ENCODE results near the gene CXCL17. TPM values are rescaled to one million over a fixed set of nuclear protein-coding genes. Genes with fewer than 3 reads are reported as not detected.
"Not testable (repeated sequence)": the region's sequence is repeated elsewhere in the genome, so short reads cannot be mapped to it uniquely, and the experiment has no call there.

CXCL17 gene
- total RNA-seq, 1 donor from 2014 or later: 2.2 TPM

DNA sequence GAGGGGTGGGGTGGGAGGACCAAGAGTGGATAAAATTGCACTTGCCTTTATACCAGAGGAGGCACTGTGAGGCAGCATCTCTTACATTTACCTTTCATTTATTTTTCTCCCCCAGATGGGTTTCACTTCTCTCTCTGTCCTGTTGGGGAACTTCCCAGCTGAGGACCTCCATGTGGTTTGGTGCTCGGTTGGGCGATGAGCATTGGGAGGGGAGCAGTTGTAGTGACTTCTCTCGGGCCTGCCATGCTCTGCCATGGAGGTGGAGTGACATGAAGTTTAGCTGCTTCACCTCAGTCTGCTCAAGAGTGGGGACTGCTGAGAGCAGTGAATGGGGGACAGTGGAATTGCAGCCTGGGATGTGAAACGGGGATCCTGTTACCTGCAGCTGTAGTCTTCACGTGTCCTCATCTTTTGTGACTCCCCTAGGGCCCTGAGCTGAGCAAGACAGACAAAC, 23.1 kb upstream of the CXCL17 start:
- DNase-seq: no peak

DNA sequence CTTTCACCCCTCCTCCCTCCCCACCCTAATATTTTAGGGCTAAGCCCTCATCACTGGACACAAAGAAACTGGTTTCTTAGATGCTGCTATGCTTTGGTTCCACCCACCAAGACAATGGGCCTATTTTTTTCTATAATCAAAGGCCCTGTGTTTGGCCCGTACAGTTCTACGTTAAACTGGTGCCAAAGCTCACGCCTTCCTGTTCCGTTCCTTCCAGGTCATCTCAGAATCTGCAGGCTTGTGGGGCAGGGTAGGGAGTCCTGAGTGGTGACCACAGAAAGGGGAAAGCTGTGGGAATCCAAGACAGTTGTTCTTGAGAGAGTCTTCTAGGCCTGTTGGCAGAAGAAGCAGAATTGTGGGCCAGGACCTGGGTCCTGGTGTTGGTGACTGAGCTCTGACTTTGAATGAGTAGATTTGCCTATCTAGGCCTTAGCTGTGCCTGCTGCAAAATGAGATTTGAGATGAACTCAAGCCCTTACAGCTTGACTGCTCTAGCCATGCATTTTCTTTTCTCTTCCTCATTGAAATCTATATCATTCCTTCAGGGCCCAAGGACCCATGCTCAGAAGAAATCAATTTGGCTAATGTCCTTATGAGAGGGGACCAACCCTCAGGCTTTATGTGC, 19.1 kb upstream of the CXCL17 start:
- DNase-seq: no peak

DNA sequence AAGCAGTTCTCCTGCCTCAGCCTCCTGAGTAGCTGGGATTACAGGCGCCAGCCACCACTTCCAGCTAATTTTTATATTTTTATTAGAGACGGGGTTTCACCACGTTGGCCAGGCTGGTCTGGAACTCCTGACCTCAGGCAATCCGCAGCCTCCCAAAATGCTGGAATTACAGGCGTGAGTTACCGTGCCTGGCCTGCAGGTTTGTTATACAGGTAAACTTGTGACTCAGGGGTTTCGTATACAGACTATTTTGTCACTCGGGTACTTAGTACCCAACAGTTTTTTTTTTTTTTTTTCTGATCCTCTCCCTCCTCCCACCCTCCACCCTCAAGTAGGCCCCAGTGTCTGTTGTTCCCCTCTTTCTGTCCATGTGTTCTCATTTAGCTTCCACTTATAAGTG, 18.5 kb upstream of the CXCL17 start:
- not testable (repeated sequence) for DNase-seq

DNA sequence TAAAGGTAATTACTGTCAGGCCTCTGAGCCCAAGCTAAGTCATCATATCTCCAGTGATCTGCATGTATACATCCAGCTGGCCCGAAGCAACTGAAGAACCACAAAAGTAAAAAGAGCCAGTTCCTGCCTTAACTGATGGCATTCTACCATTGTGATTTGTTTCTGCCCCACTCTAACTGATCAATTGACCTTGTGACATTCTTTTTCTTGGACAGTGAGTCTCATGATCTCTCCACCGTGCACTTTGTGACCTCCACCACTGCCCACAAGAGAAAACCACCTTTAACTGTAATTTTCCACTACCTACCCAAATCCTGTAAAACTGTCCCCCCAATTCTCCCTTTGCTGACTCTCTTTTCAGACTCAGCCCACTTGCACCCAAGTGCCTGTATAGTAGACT, 17.2 kb upstream of the CXCL17 start:
- no peak for DNase-seq

DNA sequence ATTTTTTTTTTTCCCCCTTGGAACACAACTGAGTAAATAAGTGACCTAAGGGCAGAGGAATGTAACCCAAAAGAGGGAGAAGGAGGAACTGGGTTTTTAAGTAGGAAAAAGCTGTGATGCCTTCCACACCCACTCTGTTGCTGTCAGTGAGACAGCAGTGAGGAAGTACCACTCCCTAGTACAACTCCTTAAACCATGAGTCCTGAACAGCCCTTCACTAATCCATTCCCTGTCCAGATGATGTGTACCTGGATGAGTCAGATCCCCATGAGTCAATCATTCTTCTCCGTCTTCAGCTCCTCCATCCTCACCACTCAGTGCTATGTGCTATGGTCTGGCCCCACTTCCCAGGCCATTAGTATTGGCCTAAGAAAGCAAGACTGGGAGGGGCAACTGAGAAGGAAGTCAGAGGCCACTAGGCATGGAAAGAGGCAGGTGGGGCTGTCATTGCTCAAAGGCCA, 12.9 kb upstream of the CXCL17 start:
- no peak for DNase-seq

DNA sequence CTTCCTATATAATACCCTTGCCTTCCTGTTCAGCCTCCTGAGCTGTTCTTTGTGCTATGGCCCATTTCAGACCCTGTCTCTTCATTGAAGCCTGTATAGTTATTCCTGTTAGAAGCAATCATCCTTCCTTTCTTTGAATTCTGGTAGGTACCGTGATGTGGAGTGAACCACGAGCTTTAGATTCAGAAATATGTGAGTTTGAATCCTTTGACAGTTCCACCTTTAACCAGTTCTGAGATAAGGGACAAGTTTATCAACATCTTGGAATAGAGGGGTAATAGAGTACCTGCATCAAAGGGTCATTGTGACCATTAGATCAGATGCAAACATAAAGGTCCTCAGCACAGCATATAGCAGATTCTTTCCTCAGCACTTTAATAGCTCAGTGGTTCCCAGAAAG, 12.3 kb upstream of the CXCL17 start:
- no peak for DNase-seq

DNA sequence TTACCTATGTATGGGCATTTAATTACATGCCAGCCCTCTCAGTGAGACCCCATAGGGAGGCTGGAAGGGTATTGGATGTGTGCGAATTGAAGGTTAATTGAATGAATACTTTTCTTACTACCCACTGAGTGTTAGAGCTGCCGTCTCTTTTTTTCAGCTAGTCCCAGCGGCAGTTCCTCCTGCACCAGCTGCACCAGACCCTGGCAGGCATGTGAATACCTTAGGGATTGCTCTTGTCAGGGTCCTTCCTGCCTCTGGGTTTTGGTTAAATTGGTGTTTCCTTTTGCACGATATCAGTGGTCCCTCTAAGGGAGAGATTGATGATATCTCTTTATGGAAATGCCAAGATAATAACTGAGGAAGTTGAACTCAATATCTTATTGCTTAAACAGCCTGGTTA, 9.8 kb upstream of the CXCL17 start:
- no peak for DNase-seq

DNA sequence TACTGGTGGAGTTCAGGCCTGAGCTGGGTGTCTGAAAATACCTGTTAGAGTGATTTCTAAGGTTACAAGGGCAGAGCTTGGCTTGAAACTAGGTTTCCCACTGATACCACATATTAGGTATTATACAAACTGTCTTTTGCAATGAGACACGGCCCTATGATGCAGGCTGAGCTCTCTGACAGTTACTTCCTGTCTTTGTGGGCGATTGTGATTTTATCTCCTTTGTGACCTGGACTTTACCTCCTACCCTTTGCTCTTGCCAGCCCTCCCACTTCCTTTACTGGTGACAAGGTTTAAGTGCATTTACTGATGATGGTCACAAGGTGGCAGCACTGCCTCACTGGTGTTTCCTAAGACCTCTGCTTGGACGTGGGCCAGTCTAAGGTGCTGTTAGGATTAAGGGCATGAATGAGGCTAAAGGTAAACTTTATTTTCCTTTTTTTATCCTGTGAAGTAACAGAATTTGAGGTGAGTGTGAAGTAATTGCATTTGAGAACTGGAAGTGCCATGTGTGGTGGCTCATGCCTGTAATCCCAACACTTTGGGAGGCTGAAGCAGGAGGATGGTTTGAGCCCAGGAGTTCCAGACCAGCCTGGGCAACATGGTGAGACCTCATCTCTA, 7.7 kb upstream of the CXCL17 start:
- DNase-seq: peak; percentile 87

DNA sequence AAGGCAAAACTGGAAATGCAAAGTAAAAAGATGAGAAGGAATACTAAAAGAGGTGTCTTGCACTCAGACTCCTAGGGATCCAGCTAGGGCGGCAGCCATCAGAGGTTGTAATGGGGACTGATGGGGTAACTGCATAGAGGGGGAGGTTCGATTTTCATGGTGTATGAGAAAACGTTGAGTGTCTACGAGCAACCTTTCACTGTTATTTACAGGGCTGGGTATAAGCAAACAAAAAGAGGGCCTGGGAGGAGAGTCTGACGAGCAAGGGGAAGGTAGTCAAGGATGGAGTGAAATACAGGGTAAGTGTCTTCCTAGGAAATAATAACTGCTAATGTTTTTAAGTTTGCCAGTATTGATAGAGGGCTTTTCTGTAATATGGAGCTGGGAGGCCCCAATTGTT, 5.6 kb upstream of the CXCL17 start:
- not testable (repeated sequence) for DNase-seq

DNA sequence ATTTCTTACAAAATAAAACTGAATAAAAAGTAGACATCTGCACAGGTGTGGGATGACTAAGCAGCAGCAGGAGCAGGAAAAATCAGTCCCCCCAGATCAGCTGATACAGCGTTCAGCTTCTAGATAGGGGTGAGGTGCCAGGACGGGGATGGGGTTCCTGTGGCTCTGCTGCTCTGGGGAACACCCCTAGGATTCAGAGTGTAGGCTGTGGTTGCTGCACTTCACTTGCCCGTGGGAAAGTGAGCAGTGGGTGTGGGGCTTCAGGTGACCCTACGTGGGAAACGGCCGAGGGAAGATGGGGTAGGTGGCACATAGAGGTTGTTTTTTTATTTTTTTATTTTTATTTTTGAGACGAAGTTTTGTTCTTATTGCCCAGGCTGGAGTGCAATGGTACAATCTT, 3.2 kb upstream of the CXCL17 start:
- DNase-seq: no peak

DNA sequence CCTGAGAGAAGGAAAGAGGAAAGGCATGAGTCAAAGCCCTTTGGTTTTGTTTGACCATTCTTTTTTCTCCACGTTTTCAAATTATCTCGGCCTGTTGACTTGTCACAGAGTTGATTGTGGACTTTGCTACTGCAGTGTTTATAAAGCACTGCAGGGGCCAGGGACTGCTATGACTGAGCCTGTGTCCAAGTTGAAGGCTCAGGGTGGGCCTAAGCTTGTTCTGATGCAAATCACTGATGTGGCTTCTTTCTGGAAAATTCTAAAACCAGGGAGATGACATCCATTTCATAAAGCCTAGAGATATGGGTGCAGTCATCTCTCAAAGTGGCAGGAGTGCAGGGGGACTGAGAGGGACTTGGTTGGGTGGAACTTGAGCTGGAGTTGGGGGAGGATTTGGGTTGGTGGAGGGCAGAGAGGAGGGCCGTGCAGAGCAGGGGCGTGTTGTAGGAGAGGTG, 1.2 kb upstream of the CXCL17 start:
- no peak for DNase-seq

DNA sequence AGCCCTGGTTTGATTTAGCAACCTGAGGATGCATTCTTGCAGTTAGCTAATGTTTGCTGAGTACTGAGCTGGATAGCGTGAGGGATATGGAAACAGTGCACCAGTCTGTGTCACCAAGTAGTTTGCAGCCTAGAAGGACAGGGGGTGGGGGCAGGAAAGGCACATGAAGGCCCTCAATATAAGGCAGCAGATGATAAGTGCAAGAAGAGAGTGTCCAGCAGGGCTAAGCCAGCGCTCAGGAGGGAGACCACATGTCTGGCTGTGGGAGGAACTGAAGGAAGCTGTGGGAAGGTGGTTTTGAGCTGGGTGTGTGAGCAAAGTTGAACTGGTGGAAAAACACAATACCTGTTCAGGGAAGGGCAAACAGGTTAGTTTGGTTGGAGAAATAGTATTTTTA, 1.7 kb downstream of the CXCL17 start:
- peak; percentile 46 for DNase-seq

DNA sequence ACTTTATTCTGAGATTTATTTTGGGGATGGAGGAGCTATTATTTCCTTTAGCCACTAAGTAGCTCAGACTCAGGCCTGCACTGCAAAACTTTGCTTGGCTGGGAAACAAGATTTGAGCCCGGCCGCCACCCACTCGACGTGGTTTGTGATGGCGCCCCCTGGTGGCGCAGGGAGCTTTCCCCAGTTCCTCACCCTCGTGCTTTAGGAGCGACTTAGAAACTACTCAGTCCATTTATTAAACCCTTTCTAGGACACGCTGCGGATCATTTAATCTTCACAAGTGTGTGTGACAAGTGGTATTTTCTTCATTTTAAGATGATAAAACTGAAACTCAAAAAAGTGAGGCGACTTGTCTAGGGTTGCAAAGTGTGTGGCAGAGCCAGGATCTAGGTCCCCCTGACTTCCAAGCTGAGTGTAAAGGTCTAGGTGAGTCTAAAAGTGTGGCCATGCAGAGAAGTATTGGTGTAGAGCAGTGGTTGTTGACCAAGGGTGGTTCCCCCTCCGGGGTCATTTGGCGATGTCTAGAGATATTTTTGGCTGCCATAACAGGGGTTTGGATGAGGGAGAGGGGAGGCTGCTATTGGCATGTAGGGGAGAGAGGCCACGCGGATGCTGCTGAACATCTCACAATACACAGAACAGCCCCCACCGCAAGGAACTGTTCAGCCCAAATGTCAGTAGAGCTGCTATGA, 2.2 kb downstream of the CXCL17 start:
- DNase-seq: peak; percentile 71

DNA sequence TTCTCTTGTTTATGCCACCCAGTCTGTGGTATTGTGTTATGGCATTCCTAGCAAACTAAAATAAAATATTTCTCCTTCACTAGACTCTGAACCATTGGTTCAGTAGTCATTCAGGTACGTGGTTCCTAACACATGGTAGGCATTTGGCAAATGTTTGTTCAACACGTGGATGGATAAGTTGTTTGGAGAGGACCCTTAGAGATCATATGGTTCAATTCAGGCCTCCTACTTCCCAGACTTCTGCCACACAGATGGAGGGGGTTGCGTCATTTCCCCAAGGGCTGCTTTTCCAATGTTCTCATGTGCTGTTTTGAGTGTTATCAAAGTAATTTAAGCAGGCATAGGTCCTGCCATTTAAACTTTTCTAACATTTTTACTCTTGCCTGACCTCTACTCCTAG, 6.7 kb downstream of the CXCL17 start:
- no peak for DNase-seq

DNA sequence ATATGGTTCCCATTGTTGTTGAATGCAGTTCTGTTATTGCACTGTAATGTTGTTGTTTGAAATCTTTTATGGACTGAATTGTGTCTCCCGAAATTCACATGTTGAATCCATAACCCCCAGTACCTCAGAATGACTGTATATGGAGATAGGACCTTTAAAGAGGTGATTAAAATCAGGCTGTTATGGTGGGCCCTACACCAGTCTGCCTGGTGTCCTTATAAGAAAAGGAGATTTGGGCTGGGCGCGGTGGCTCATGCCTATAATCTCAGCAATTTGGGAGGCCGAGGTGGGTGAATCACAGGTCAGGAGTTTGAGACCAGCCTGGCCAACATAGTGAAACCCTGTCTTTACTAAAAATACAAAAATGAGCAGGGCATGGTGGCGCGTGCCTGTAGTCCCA, 7.4 kb downstream of the CXCL17 start:
- no peak for DNase-seq

DNA sequence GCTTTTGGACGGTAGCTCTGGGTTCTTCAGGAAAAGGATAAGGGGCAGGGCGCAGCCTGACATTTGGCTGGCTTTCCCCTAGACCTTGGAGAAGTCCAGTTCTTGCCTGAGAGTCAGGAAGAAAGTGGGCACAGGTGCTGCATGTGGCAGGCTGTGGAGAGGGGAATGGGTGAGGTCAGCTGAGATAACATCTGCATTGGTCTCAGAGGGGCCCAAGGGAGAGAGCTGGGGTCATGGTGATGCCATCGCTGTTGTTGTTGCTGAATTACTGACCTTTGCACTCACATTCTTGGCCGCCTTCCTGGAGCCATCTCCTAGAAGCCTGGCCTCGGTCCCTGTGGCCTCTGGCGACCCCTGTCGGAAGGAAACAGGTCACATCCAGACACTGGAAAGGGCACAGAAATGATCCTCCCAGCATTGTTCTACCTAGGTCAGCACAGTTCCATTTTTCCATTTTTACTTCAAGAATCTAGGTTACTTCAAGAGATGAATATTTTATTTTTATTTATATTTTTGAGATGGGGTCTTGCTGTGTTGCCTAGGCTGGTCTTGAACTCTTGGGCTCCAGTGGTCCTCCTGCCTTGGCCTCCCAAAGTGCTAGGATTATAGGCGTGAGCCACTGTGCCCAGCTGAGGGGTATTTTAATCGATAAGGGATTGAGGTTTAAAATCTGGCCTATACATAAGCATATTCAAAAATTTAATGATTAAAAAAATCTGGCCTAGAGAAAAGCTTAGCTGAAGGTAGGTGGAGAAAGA, 9.1 kb downstream of the CXCL17 start:
- peak; percentile 72 for DNase-seq

DNA sequence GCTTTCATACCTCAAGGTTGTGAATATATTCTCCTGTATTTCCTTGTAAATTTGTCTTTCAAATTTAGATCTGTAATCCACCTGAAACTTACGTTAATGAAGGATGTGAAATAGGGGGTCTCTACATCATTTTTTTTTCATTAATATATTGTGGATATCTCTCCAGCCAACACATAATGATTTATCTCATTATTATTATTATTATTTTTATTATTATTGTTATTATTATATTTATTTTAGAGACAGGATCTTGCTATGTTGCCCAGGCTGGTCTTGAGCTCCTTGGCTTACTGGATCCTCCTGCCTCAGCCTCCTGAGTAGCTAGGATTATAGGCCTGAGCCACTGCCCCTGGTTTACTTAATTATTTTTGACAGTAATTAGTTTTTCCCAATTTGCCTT, 11.3 kb downstream of the CXCL17 start:
- no peak for DNase-seq

DNA sequence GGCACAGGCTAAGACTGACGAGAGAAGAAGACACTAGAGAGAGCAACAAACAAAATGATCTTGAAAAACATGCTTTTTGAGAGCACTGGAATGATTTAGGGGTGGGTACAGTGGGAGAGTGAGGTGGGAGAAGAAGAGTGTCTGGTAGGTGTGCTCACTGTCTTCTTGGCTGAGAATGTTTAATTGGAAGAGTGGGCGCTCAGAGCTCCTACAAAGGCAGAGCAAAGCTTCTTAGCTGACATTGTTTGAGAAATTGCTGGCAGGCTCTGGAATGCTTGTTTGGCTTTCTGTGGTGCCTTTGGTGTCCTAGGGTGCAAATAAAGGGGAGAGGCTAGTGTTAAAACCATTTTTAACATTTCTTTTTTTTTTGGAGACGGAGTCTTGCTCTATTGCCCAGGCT, 14.1 kb downstream of the CXCL17 start:
- DNase-seq: no peak

DNA sequence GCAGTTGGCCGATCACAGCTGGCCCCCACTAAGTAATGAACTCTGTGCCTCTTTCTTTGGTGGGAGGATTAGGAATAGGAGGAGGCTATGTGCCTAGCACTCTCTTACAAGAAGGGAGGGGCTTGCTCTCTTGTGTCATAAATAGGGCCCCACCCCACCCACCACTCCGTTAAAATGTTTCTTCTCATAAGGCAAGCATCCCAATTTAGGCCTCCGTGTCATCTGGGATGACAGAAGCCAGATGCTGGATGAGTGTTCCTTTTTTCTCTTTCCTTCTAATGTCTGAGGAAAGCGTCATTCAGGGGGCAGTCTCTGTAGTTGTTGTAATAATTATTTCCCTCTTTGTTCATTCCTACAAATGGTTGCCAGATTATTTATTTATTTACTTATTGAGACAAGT, 15.4 kb downstream of the CXCL17 start, which contains the start of gene LIPE:
Gene LIPE, minus strand, starts transcription at position 76 of the 400 bp plus-strand sequence. CDS start 239 bp downstream, outside the sequence.
- DNase-seq: peak; percentile 73

DNA sequence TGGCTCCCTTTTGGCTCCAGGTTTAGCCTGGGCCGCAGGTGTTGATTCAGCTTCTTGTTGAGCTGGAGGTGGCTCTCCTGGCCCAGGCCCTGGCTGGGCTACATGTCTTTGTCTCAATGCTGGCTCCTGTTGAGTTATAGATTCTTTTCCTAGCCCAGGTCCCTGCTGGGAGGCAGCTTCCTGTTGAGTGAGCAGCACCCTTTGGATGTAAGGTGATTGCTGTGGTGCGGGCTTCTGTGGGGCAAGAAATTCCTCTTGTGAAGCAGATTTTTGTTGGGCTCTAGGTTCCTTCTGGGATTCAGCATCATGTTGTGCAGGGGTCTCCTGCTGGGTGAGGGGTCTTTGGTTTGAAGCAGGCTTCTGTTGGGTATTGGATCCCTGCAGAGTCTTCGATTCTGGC, 16.1 kb downstream of the CXCL17 start:
- DNase-seq: no peak

DNA sequence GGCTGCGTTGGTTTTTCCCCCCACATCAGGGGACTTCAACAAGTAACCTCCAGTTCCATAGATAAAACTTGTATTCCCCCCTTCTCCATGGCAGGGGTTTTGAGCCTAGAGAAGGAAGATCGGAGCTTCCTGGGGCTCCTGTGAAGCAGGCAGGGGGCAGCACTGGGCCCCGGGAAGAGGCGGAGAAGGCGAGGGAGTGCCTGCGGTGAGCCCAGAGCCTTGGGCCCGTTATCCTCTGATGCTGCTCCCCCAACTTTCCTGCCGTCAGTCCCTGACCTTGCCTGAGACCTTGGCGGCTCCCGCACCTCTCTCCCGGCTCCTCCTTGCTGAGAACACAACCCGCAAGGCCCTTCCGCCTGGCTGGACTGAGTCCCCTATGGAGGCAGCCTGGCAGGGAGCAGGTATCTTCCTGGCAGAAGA, 18.0 kb downstream of the CXCL17 start:
- no peak for DNase-seq

DNA sequence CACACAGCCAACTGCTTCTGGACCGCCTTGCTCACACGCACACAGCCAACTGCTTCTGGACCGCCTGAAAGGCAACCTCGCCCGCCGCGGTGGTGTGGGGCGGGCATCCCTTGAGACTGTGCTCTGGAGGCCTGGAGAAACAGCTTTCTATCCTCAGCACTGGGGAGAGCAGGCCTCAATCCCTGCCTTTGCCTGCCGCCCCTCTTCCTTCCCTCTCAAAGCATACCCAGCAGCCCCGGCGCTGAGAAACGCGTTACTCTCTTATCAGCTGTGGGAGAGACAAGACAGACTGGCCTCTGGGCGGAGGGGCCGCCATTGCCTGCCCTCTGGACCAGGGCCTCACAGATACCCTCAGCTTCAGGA, 18.4 kb downstream of the CXCL17 start:
- DNase-seq: no peak

Data from tongue (tissue), 2 donors.